ENCODE data around the gene CEP126.

DNA sequence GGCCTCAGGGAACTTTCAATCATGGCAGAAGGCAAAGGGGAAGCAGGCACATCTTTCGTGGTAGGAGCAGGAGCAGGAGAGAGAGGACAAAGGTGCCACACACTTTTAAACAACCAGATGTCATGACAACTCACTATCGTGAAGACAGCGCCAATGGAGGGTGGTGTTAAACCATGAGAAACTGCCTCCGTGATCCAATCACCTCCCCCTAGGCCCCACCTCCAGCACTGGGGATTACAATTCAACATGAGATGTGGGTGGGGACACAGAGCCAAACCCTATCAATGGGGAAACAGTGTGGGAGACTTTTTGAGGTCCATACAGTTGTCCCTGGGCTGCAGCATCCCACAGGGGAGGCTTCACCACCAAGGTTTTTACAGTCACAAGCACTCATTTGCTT, 90.5 kb downstream of the CEP126 start:
- TF ChIP-seq, protein P1, sequence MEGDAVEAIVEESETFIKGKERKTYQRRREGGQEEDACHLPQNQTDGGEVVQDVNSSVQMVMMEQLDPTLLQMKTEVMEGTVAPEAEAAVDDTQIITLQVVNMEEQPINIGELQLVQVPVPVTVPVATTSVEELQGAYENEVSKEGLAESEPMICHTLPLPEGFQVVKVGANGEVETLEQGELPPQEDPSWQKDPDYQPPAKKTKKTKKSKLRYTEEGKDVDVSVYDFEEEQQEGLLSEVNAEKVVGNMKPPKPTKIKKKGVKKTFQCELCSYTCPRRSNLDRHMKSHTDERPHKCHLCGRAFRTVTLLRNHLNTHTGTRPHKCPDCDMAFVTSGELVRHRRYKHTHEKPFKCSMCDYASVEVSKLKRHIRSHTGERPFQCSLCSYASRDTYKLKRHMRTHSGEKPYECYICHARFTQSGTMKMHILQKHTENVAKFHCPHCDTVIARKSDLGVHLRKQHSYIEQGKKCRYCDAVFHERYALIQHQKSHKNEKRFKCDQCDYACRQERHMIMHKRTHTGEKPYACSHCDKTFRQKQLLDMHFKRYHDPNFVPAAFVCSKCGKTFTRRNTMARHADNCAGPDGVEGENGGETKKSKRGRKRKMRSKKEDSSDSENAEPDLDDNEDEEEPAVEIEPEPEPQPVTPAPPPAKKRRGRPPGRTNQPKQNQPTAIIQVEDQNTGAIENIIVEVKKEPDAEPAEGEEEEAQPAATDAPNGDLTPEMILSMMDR (IDR thresholded peaks at IDR 0.05): no peak
- no peak for TF ChIP-seq POLR2A (IDR thresholded peaks at IDR 0.05)
- no peak for TF ChIP-seq POLR2AphosphoS5 (IDR thresholded peaks at IDR 0.05; ENCODE audit: insufficient read depth in 1 of 2, low read depth in 1 of 2)
